ENCODE results near the gene PIP5K1B. TPM values are rescaled to one million over a fixed set of nuclear protein-coding genes. Genes with fewer than 3 reads are reported as not detected.

Gene PIP5K1B
- total and polyA plus RNA-seq, 4 donors: 0.09 to 30.9 (median 0.29) TPM

DNA sequence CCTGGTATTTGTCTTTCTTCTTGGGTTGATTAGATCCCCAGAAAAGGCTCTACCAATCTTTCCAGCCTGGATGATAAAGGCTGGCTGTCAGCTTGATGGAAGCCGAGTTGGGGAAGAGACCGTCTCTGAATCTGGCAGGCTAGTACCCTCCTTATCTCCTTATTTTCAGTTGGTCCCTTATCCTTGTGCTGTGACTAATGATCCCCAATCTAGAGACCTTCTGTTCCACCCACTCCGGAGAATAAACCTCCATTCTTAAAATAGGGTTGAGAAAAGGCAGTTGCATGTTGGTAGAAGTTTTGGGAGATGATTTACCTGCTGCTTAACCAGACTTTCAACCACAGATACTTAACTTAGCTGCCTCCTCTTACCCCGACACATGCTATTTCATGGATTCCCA lies 256.5 kb downstream of the PIP5K1B start:
- Histone ChIP-seq H3K9me3 (ENCODE audit: control insufficient read depth in 4 of 4, low read length in 3 of 4) (no peaks in the 10 kb centered on the region), H3K27ac (ENCODE audit: low read depth in 1 of 2, low read length in 2 of 2) (no peak overlapping the region), H3K4me1 (ENCODE audit: control insufficient read depth in 4 of 4, insufficient read depth in 4 of 4, low read length in 3 of 4) (no peaks in the 10 kb centered on the region), H3K27me3 (ENCODE audit: control insufficient read depth in 4 of 4, insufficient read depth in 4 of 4, low read length in 3 of 4) (peaks cover 0 to 2% (median 0%) of the 10 kb centered on the region in 4 donors), H3K9ac (ENCODE audit: low read depth in 1 of 2, low read length in 2 of 2) (no peak overlapping the region), H3K36me3 (ENCODE audit: control insufficient read depth in 4 of 4, insufficient read depth in 3 of 4, low read depth in 1 of 4, low read length in 3 of 4) (peaks cover 0 to 2% (median 0%) of the 10 kb centered on the region in 4 donors), H3K4me3 (ENCODE audit: low read depth in 1 of 3, low read length in 3 of 3) (no peak overlapping the region)
- DNase-seq (ENCODE audit: low spot score): no peak
- 58% methylated on average over 4 of the region's 4 CpGs for WGBS
- TF ChIP-seq HNF4G (IDR thresholded peaks at IDR 0.05) (no peak), NR2F2 (IDR thresholded peaks at IDR 0.05) (no peak), TAF1 (conservative IDR thresholded peaks at IDR 0.05) (no peak), FOXA1 (IDR thresholded peaks at IDR 0.05) (no peak), RXRA (IDR thresholded peaks at IDR 0.05) (no peak), RAD21 (IDR thresholded peaks at IDR 0.05) (no peak)
- TF ChIP-seq, protein P1, sequence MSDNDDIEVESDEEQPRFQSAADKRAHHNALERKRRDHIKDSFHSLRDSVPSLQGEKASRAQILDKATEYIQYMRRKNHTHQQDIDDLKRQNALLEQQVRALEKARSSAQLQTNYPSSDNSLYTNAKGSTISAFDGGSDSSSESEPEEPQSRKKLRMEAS (IDR thresholded peaks at IDR 0.05): no peak
- TF ChIP-seq, protein P2, sequence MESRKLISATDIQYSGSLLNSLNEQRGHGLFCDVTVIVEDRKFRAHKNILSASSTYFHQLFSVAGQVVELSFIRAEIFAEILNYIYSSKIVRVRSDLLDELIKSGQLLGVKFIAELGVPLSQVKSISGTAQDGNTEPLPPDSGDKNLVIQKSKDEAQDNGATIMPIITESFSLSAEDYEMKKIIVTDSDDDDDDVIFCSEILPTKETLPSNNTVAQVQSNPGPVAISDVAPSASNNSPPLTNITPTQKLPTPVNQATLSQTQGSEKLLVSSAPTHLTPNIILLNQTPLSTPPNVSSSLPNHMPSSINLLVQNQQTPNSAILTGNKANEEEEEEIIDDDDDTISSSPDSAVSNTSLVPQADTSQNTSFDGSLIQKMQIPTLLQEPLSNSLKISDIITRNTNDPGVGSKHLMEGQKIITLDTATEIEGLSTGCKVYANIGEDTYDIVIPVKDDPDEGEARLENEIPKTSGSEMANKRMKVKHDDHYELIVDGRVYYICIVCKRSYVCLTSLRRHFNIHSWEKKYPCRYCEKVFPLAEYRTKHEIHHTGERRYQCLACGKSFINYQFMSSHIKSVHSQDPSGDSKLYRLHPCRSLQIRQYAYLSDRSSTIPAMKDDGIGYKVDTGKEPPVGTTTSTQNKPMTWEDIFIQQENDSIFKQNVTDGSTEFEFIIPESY (IDR thresholded peaks at IDR 0.05): no peak
- TF ChIP-seq, protein P3, sequence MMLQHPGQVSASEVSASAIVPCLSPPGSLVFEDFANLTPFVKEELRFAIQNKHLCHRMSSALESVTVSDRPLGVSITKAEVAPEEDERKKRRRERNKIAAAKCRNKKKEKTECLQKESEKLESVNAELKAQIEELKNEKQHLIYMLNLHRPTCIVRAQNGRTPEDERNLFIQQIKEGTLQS (IDR thresholded peaks at IDR 0.05): no peak
- TF ChIP-seq, protein P4, sequence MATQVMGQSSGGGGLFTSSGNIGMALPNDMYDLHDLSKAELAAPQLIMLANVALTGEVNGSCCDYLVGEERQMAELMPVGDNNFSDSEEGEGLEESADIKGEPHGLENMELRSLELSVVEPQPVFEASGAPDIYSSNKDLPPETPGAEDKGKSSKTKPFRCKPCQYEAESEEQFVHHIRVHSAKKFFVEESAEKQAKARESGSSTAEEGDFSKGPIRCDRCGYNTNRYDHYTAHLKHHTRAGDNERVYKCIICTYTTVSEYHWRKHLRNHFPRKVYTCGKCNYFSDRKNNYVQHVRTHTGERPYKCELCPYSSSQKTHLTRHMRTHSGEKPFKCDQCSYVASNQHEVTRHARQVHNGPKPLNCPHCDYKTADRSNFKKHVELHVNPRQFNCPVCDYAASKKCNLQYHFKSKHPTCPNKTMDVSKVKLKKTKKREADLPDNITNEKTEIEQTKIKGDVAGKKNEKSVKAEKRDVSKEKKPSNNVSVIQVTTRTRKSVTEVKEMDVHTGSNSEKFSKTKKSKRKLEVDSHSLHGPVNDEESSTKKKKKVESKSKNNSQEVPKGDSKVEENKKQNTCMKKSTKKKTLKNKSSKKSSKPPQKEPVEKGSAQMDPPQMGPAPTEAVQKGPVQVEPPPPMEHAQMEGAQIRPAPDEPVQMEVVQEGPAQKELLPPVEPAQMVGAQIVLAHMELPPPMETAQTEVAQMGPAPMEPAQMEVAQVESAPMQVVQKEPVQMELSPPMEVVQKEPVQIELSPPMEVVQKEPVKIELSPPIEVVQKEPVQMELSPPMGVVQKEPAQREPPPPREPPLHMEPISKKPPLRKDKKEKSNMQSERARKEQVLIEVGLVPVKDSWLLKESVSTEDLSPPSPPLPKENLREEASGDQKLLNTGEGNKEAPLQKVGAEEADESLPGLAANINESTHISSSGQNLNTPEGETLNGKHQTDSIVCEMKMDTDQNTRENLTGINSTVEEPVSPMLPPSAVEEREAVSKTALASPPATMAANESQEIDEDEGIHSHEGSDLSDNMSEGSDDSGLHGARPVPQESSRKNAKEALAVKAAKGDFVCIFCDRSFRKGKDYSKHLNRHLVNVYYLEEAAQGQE (IDR thresholded peaks at IDR 0.05): no peak

DNA sequence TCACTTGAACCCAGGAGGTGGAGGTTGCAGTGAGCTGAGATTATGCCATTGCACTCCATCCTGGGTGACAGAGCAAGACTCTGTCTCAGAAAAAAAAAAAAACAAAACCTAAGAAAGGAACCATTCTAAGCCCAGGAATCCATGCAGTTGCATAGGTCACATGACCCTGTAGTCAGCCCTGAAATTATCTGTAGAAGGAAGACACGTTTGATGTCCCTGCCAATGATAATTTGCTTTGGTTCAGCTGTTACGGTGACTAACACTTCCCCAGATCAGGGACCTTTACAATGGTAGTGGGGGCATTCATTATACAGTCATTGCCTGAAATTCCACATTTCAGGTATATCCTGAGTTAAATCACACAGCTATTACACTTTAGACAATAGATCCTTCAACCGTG lies 258.4 kb downstream of the PIP5K1B start:
- Histone ChIP-seq H3K4me3 (ENCODE audit: low read depth in 1 of 3, low read length in 3 of 3) (no peak overlapping the region), H3K27ac (ENCODE audit: low read depth in 1 of 2, low read length in 2 of 2) (no peak overlapping the region), H3K4me1 (ENCODE audit: control insufficient read depth in 4 of 4, insufficient read depth in 4 of 4, low read length in 3 of 4) (no peaks in the 10 kb centered on the region), H3K36me3 (ENCODE audit: control insufficient read depth in 4 of 4, insufficient read depth in 3 of 4, low read depth in 1 of 4, low read length in 3 of 4) (no peaks in the 10 kb centered on the region), H3K9me3 (ENCODE audit: control insufficient read depth in 4 of 4, low read length in 3 of 4) (no peaks in the 10 kb centered on the region), H3K9ac (ENCODE audit: low read depth in 1 of 2, low read length in 2 of 2) (no peak overlapping the region), H3K27me3 (ENCODE audit: control insufficient read depth in 4 of 4, insufficient read depth in 4 of 4, low read length in 3 of 4) (peaks cover 0 to 2% (median 0%) of the 10 kb centered on the region in 4 donors)
- TF ChIP-seq FOXA1 (IDR thresholded peaks at IDR 0.05) (no peak), JUND (IDR thresholded peaks at IDR 0.05) (no peak), NR2F2 (IDR thresholded peaks at IDR 0.05) (no peak)
- DNase-seq (ENCODE audit: low spot score): no peak
- WGBS: 62% methylated on average over 3 of the region's 3 CpGs

DNA sequence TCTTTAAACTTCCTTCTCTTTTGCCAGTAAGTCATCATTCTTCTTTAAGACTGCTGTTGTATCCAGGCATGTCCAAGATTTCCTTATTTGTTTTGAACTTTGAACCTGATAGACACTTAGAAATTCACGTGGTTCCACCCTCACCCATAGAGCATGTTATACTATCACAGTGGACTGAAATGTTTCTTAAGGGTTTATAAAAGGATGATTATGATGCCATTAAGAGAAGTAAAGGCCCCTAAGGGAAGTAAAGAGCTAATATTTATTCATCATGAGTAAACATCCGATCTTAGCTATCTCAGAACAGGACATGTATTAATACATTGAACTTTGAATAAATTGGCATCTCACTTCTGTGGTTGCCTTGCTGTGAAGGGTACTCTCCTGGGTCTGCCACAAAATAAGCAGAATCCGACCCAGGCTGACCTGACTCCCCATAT lies 259.1 kb downstream of the PIP5K1B start:
- Histone ChIP-seq H3K4me1 (ENCODE audit: control insufficient read depth in 4 of 4, insufficient read depth in 4 of 4, low read length in 3 of 4) (no peaks in the 10 kb centered on the region), H3K9me3 (ENCODE audit: control insufficient read depth in 4 of 4, low read length in 3 of 4) (no peaks in the 10 kb centered on the region), H3K9ac (ENCODE audit: low read depth in 1 of 2, low read length in 2 of 2) (no peak overlapping the region), H3K4me3 (ENCODE audit: low read depth in 1 of 3, low read length in 3 of 3) (no peak overlapping the region), H3K36me3 (ENCODE audit: control insufficient read depth in 4 of 4, insufficient read depth in 3 of 4, low read depth in 1 of 4, low read length in 3 of 4) (no peaks in the 10 kb centered on the region), H3K27me3 (ENCODE audit: control insufficient read depth in 4 of 4, insufficient read depth in 4 of 4, low read length in 3 of 4) (peaks cover 0 to 2% (median 0%) of the 10 kb centered on the region in 4 donors), H3K27ac (ENCODE audit: low read depth in 1 of 2, low read length in 2 of 2) (no peak overlapping the region)
- no peak for TF ChIP-seq SP1 (IDR thresholded peaks at IDR 0.05)
- TF ChIP-seq GABPA (IDR thresholded peaks at IDR 0.05 in 1 of 2, conservative IDR thresholded peaks at IDR 0.05 in 1 of 2): no peak
- TF ChIP-seq FOXA1 (IDR thresholded peaks at IDR 0.05): no peak
- no peak for TF ChIP-seq JUND (IDR thresholded peaks at IDR 0.05)
- no peak for TF ChIP-seq RXRA (IDR thresholded peaks at IDR 0.05)
- TF ChIP-seq HNF4G (IDR thresholded peaks at IDR 0.05): no peak
- TF ChIP-seq, protein P5, sequence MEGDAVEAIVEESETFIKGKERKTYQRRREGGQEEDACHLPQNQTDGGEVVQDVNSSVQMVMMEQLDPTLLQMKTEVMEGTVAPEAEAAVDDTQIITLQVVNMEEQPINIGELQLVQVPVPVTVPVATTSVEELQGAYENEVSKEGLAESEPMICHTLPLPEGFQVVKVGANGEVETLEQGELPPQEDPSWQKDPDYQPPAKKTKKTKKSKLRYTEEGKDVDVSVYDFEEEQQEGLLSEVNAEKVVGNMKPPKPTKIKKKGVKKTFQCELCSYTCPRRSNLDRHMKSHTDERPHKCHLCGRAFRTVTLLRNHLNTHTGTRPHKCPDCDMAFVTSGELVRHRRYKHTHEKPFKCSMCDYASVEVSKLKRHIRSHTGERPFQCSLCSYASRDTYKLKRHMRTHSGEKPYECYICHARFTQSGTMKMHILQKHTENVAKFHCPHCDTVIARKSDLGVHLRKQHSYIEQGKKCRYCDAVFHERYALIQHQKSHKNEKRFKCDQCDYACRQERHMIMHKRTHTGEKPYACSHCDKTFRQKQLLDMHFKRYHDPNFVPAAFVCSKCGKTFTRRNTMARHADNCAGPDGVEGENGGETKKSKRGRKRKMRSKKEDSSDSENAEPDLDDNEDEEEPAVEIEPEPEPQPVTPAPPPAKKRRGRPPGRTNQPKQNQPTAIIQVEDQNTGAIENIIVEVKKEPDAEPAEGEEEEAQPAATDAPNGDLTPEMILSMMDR (IDR thresholded peaks at IDR 0.05; ENCODE audit: low read depth, low read length, missing input control): no peak
- TF ChIP-seq FOXA2 (IDR thresholded peaks at IDR 0.05): no peak
- TF ChIP-seq RAD21 (IDR thresholded peaks at IDR 0.05): no peak
- TF ChIP-seq NR2F2 (IDR thresholded peaks at IDR 0.05): no peak
- TF ChIP-seq, protein P4 (IDR thresholded peaks at IDR 0.05): no peak
- 60% methylated on average over 3 of the region's 3 CpGs for WGBS
- no peak for DNase-seq (ENCODE audit: low spot score)
